HG03097 (cell line): Measurements from ENCODE around the gene PTBP3.
"Not testable (repeated sequence)": the region's sequence is repeated elsewhere in the genome, so short reads cannot be mapped to it uniquely, and the experiment has no call there.

ENCODE experiments used
- ATAC-seq: cut with Tn5 transposase; IDR thresholded peaks from one replicate; pipeline ENCODE4 v1.9.1; 2021; ENCODE audit not compliant: unreplicated experiment, low FRiP score

The PTBP3 gene, protein sequence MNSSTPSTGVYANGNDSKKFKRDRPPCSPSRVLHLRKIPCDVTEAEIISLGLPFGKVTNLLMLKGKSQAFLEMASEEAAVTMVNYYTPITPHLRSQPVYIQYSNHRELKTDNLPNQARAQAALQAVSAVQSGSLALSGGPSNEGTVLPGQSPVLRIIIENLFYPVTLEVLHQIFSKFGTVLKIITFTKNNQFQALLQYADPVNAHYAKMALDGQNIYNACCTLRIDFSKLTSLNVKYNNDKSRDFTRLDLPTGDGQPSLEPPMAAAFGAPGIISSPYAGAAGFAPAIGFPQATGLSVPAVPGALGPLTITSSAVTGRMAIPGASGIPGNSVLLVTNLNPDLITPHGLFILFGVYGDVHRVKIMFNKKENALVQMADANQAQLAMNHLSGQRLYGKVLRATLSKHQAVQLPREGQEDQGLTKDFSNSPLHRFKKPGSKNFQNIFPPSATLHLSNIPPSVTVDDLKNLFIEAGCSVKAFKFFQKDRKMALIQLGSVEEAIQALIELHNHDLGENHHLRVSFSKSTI

DNA sequence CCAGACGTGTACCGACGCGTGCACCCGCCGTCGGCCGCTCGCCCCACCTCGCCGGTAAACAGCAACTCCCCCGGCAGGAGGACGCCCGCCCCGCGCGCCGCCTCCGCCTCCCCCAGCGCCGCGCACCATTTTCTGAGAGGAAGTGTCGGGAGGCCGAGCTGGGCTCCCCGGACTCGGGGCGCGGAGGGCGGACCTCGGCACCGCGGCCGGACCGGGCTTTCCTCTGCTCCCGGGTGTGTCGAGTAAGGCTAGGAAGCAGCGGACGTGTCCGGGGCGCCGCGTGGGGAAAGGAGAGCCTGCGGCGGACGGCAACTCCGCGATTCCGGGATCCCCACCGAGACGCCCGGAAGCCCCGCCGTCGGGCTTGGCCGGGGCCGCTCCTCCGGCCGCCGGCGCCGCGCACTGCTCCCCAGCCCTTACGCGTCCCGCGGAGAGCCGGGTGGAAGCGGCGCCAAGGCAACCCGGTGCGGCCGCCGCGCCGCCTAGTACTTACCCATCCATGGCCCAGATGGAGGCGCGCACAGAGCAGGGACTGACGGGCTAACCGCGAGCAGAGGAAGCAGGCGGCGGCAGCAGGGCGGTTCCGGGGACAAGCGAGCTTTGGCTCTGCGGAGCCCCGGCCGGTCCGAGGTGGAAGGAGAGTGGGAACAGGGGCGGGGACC, at the start of gene PTBP3:
PTBP3 (minus strand) TSS at position 643 of the 662 bp plus-strand sequence. CDS start 35,754 bp downstream, outside the sequence.
- ATAC-seq, result peak; percentile 48

DNA sequence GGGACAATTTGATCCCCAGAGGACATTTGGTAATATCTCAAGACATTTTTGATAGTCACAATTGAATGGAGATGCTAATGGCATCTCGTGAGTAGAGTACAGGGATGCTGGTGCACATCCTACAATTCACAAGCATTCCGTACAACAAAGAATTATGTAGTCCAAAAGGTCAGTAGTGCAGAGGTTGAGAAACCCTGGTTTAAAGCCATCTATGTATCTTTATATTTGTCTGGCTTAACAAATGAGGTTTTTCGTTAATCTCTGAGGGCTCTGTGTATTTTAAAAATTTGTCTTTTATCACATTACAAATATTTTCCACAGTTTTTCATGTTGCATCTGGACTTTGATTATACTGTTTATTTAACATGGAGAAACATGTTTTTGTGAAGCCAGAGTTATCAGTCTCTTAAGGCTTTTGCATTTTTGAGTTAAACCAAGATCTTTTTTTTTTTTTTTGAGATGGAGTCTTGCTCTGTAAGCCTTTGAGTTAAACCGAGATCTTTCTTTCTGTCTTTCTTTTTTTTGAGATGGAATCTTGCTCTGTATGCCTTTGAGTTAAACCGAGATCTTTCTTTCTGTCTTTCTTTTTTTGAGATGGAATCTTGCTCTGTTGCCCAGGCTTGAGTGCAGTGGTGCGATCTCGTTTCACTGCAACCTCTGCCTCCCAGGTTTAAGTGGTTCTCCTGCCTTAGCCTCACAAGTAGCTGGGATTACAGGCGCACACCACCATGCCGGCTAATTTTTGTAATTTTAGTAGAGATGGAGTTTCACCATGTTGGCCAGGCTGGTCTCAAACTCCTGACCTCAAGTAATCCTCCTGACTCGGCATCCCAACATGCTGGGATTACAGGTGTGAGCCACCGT, 49.3 kb upstream of the PTBP3 start:
- ATAC-seq, result no peak

DNA sequence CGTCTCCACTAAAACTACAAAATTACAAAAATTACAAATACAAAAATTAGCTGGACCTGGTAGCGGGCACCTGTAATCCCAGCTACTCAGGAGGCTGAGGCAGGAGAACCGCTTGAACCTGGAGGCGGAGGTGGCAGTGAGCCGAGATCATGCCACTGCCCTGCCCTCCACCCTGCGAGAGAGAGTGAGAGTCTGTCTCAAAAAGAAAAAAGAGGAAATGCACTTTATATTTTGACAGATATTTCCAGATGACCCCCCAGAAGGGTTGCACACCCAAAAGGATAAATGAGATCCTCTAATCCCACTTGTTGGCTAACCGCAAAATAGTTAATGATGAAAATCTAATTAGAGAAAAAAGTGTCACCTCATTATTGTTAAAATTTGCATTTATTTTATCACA, 48.6 kb upstream of the PTBP3 start:
- ATAC-seq, result no peak

DNA sequence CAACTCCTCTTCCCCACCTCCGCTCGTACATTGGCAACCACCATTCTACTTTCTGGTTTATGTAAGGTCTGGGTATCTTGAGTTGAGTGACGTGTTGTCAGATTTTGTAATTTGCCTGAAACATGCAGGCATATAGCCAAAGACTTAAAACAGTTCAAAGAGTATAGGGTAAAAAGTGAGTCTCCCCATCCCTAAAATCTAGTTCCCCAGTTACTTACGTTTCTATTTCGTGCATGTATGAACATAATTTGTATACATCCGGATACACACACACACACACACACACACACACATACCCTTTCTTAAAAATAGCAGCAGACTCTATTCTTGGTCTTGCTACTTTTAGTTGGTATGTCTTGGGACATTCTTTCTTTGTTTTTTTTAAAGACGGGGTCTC, 47.4 kb upstream of the PTBP3 start:
- ATAC-seq, result no peak

DNA sequence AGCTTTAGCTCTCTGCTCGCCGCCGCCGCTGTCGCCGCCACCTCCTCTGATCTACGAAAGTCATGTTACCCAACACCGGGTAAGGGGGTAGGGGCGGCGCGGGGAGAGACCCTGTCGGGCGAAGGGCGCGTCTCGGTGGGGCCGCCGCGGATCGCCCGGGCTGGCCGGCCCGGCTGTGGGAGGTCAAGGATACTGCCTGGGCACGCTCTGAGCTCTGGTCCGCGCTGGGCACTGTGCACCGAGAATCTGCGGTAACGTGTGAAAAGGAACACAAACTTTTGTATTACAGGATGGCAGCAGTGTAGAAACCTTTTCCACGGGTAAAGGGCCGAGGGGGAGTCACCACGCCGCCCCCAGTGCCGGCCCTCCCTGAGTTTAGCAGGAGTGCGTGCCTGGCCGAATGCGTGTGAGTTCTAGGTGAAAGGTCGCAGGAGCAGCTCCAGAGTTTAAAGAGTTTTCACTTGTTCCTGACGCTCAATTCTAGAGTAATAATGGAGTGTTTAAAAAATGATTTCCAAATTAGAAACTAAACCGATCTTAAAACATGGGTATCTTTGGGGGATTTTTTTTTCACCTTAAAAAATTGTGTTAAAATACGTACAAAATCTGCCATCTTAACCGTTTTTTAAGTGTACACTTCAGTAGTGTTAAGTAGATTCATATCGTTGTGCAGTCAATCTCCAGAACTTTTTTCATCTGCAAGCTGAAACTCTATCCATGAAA, 46.8 kb upstream of the PTBP3 start, which contains the start of gene HSDL2:
HSDL2 (plus strand) TSS at position 7 of the 723 bp plus-strand sequence; CDS start at position 63, 56 bp downstream.
- peak; percentile 4 for ATAC-seq

DNA sequence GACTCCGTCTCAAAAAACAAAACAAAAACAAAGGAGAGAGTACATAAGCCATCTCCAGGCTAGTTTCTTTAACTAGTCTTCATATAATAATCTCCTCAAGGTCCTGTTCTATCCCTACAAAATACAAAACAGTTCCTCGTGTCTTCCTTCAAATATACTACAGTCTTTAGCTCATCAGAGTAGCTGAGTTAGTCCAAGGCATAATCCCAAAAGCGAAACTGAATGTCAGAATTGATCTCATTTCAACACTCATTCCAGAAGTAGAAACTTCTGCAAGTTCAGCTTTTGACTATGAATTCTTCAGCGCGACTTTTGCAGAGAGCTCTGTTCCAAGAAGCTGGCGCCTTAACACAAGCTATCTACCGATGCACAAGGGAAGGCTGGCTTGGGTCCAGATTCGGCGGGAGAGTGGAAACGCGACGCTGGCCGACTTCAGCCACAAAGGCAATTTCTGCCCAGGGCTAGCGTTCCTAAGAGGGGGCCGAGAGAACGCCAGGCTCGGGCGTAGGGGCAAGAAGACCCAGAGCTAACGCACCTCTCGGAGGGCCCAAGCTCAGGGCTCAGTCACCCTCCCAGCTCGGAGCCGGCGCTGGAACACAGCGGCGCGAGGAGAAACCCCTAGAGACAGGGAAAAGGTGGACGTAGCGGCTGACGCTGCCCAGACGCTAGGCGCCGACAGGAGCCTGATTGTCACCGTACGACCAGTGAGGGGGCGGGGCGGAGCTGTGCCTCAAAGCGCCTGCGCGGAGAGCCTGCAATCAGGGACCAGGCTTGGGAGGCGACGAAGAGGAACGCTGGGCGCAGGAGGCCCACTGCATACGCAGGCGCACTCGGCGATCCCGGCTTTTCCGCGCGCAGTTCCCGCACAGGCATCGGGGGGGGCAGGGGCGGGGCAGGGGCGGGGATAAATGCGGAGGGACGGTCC, 46.0 kb upstream of the PTBP3 start:
- ATAC-seq, result peak; percentile 81

DNA sequence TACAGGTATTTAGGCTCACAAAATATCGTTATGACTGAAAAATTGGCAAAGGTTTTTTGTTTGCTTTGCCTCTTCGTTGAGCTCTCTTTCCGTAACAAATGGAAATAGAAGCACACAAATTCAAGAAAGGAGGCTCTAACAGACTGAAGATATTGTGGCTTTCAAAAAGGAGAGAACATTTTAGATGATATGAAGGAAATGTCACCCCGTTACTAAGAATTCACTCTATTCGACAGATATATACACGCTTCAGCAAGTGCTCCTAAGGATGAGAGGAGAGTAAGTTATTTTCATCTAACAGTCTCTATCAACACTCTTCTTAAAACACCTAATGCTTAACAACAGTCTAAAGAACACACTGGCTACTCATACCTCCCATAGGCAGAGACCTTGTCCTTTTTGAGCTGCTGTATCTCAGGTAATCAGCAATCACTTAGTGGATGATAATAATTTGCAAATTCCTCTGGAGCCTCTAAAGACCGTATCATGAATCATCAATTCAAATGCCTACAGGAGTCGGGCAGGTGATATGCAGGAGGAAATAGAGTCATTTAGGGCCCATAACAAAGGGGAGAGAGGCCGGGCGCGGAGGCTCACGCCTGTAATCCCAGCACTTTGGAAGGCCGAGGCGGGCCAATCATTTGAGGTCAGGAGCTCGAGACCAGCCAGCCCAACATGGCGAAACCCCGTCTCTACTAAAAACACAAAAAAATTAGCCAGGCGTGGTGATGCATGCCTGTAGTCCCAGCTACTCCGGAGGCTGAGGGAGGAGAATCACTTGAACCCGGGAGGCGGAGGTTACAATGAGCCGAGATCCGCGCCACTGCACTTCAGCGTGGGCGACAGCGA, 45.1 kb upstream of the PTBP3 start:
- no peak for ATAC-seq

DNA sequence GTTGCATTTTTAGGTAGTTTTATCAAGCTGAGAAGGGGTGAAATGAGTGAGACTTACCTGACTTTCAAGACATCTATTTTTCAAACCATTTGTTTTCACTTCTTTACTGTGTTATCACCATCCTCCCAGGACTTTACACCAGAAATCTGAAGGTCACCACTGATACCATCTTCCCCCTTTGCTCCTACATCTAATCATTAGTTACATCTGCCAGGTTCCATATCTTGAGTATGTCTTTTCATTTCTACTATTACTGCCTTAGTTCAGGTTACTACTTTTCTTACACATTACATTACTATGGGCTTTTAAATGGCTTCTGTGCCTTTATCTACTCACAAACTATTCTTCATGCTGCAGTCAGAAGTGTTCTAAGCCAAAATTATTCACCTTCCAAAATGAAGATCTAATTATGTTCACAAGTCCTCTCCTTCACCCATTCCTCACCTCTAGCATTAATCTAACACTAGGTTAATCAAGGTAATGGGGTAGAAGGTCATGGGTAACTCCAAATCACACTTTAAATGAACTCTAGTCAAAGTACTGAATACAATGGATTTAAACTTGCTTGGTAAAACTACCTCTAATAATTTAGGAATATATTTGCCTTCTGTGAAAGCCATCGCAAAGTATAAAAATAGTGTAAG, 44.4 kb upstream of the PTBP3 start:
- ATAC-seq, result no peak

DNA sequence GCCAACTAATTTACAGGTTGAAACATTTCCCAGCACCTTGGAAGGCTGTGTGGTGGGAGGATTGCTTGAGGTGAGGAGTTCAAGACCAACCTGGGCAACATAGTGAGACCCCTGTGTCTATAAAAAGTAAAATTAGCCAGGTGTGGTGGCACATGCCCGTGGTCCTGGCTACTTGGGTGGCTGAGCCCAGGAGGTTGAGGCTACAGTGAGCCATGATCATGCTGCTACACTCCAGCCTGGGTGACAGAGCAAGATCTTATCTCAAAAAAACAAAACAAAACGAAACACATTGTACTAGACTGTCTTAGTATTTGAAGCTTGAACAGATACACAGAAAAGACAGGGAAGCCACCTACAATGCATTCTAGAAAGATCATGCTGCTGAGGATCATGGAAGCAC, 43.7 kb upstream of the PTBP3 start:
- ATAC-seq, result no peak

DNA sequence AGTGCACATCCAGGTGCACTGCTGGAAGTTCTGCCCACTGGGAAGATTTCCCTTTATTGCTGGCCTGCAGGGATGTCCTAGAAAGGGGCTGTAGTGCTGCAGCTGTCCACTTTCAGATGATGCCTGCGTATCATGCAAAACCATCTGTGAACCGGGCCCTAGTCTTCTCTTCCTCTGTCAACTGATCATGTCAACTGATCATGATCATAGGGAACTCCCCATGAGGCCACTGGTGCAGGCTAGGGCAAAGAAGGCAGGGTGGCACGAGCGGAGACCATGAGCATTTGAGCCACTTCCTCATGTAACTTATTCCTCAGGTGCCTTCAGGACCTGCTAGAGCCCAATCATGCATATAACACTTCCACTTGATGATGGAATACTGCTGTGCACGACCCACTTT, 41.9 kb upstream of the PTBP3 start:
- no peak for ATAC-seq

DNA sequence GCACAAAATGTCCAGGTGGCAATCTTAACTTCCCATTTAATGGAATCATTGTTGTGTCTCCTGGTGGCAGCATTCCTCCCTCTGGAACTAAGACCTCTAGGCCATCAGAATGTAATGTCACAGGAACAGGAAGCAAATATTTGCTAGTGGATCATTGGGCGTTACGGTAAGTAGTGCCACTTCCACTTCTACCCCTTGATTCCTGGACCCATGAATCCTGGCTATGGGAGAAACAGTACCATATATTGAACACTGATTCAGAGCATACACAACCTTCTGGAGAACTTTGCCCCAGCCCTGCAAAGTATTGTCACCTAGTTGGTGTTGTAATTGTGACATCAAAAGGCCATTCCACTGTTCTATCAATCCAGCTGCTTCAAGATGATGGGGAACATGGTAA, 40.8 kb upstream of the PTBP3 start:
- not testable (repeated sequence) for ATAC-seq

DNA sequence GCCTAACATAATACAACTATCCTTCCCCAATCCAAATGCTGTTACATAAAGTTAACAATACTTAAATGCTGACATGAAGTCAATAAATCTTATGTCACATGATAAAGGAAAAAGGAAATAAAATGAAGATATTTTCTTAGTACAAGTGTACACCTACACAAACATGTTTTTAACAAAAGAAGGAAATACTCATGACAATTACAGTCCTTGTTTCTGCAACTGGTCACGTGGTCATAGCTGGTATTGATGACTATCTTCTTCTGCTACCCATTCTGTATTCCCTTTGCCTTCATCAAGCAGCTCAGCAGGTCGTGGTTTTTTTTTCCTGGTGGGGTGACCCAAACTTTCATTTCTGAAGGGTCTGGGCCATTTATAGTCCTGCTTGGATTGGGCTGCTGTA, 40.2 kb upstream of the PTBP3 start:
- not testable (repeated sequence) for ATAC-seq

DNA sequence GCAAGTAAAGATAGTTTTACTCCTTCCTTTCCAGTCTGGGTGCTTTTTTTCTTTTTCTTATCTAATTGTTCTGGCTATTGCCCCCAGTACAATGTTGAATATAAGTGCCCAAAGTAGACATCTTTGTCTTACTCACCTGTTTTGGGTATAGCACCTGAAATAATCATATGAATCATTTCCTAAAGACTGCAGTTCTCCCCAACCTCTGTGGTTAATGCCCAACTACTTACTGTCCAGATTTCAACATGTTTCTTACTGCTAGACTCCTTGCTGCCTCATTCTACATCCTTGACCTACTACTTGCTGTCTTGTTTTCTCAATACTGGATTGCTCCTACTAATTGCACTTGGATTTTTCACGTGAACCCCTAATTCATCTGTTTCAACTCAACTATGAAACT, 37.6 kb upstream of the PTBP3 start:
- ATAC-seq, result no peak

DNA sequence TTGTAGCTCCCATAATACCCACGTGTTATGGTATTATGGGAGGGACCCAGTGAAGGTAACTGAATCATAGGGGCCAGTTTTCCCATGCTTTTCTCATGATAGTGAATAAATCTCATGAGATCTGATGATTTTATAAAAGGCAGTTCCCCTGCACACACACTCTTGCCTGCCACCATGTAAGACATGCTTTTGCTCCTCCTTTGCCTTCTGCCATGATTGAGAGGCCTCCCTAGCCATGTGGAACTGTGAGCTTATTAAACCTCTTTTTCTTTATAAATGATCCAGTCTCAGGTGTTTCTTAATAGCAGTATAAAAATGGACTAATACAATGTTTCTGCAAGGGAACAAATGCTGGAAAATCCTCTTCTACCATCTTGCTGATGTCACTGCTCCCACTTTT, 36.4 kb upstream of the PTBP3 start:
- ATAC-seq, result no peak

DNA sequence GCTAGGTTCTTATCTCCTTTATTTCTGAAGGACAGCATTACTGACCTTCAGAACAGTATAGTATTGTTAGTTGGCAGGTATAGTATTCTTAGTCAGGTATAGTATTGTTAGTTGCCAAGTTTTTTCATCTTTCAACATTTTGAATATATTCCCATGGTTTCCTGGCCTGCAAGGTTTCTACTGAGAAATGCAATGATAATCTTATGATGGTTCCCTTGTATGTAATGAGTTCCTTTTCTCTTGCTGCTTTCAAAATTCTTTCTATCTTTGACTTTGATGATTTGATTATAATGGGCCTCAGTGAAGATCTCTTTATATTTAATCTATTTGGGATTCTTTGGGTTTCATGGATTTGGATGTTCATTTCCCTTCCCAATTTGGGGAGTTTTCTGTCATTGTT, 34.0 kb upstream of the PTBP3 start:
- no peak for ATAC-seq

DNA sequence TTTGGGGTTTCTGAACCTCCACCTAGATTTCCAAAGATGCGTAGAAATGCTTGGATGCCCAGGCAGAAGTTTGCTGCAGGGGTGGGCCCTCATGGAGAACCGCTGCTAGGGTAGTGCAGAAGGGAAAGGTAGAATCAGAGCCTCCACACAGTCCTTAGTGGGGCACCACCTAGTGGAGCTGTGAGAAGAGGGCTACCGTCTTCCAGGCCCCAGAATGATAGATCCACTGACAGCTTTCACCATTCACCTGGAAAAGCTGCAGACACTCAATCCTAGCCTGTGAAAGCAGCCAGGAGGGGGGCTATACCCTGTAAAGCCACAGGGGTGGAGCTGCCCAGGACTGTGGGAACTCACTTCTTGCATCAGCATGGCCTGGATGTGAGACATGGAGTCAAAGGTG, 33.2 kb upstream of the PTBP3 start:
- no peak for ATAC-seq

DNA sequence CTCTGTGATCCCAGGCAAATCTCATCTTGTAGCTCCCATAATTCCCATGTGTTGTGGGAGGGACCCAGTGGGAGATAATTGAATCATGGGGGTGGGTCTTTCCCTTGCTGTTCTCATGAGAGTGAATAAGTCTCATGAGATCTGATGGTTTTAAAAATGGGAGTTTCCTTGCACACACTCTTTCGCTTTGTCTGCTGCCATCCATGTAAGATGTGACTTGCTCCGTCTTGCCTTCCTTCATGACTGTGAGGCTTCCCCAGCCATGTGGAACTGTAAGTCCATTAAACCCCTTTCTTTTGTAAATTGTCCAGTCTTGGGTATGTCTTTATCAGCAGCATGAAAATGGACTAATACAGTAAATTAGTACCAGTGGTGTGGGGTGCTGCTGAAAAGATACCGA, 31.8 kb upstream of the PTBP3 start:
- ATAC-seq, result not testable (repeated sequence)

DNA sequence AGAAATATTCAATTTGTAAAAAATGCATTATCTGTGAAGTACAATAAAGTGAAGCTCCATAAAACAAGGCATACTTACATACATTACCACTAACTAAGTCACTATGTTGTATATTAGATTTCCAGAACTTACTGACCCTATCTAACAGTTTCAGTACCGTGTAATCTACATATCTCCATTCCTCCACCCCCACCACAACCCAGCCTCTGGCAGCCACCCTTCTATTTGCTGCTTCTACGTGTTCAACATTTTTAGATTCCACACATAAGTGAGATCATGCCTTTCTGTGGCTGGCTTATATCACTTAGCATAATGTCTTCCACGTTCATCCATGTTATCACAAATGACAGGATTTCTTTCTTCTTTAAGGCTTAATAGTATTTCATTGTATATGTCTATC, 31.3 kb upstream of the PTBP3 start:
- no peak for ATAC-seq
